NCI-H2081 treated with DMSO at 0.1 percent for 48 hours (cell line): ENCODE results near the gene KLHL3.
"Not testable (repeated sequence)": the region's sequence is repeated elsewhere in the genome, so short reads cannot be mapped to it uniquely, and the experiment has no call there.

Experiments used
- DNase-seq: peaks from one replicate; lab custom pipeline; 2025; lab: John Stamatoyannopoulos, UW

KLHL3 gene

DNA sequence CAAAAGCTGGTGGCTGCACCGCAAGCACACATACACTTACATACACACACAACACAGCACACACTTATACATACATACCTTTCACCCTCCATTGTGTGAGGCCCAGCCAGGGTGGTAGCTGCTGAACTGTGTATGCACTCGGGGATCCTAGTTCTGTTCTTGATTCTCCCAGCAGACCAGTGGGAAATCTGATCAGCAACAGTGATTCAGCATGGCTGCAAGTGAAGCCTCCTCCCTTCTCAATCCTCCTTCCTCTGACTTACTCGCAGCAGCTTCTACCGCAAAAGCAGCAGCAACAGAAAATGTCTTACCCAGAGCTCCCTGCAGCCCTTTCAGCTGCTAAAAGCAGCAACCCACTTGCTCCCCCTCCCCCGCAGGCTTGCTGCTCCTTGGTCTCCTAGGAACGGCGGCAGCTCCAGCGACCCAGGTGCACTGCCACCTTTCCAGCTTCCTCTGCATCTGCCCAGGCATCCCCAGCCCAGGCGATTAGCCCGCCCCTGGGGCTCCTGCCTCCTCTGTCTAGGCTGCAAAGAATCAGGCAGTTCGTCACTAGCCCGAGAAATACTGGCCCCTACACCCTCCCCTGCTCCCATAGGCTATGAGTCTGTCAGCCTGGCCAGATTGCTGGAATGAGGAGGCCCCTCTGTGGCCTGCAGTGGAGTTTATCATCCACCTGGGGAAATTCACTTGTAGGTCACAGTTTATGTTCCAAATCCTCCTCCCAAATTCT lies at the start of gene KLHL3:
Gene KLHL3, minus strand, starts transcription at position 535 of the 730 bp plus-strand sequence. Its CDS starts 443 bp downstream, at position 92.
- DNase-seq, result no peak

DNA sequence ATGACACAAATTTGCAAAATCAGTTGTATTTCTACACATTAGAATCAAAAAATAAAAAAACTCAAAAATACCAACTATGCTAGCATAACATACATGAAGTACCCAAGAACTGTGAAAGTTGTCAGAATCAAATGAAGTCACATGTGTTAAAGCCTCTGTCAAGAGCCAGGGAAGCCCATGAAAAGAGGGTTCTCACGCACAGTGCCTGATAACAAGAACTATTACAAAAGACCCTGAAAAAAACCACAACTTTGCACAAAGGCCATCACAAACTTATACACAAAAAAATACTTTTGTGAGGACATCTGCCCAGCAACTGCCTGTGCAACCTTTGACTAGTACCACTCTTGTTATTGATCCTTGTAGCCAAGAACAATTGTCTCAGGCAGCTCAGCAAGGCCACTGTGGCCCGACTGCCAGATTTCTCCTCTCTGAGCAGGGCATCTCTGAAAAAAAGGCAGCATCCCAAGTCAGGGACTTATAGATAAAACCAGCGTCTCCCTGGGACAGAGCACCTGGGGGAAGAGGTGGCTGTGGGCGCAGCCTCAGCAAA lies 47.2 kb upstream of the KLHL3 start:
- no peak for DNase-seq

GRCh38 chr5:137782055-137782454 lies 46.2 kb upstream of the KLHL3 start:
- no peak for DNase-seq

DNA sequence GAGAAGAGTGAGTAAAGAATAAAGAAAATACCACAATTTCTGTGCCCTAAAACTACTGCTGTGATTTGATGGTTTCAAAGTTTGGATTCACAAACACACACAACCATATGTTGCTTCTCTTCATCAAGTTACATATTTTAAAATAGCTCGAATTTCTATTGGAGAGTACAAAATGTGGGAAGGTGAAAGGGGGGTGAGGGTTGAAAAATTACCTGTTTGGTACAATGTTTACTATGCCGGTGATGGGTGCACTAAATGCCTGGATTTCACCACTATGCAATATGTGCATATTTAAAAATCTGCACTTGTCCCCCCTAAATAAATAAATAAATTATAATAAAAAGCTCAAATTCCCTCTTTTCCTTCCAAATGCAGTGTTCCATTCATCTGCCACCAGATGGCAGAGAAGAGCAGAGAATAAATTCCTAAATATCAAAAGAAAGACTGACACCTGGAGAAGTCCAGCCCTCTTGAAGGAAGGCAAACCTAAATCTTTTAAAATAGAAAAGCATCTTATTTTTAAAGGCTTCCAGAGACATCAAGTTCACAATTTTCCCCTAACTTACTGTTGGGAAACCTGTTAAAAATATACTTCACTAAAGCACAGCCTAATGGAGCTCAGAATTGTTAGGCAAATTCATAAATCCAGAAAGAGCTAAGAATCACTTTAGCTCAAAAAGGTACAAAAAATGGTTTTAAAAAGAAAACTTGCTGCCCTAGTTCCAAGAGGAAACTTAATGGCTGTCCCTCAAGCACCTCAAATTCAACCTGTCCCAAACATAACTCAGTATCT lies 43.1 kb upstream of the KLHL3 start:
- DNase-seq, result no peak

DNA sequence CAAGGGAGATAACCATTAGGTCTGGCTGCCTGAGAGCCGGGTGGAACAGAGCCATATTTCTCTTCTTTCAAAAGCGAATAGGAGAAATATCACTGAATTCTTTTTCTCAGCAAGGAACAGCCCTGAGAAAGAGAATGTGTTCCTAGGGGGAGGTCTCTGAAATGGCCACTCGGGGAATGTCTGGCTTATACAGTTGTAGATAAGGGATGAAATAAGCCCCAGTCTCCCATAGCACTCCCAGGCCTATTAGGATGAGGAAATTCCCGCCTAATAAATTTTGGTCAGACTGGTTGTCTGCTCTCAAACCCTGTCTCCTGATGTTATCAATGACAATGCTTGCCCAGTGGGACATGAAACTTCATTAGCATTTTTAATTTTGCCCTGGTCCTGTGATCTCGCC lies 32.0 kb upstream of the KLHL3 start:
- DNase-seq, result not testable (repeated sequence)

DNA sequence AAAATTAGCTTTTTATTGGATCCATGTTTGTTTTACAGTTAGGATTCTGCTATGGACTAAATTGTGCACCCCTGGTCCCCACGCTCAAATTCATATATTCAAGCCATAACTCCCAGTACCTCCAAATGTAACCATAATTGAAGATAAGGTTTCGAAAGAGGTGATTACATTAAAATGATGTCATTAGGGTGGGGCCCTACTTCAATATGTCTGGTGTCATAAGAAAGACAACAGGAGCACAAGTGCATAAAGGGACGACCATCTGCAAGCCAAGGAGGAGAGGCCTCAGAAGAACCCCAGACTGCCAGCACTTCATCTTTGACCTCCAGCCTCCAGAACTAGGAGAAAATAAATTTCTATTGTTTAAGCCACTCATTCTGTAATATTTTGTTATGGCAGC lies 25.7 kb upstream of the KLHL3 start:
- no peak for DNase-seq

- no peak for DNase-seq
These were observed 25.0 kb upstream of the KLHL3 start for GRCh38 chr5:137760719-137761516.

DNA sequence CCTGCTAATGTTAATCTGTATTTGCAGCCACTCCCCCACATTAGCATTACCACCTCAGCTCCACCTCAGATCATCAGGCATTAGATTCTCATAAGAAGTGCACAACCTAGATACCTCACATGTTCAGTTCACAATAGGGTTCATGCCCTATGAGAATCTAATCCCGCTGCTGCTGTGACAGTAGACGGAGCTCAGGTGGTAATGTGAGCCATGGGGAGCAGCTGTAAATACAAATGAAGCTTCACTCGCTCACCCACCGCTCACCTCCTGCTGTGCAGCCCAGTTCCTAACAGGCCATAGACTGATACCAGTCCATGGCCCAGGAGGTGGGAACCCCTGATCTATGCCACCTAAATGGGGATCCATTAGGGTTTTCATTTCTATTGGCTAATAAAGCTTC lies 24.4 kb upstream of the KLHL3 start:
- DNase-seq, result no peak

DNA sequence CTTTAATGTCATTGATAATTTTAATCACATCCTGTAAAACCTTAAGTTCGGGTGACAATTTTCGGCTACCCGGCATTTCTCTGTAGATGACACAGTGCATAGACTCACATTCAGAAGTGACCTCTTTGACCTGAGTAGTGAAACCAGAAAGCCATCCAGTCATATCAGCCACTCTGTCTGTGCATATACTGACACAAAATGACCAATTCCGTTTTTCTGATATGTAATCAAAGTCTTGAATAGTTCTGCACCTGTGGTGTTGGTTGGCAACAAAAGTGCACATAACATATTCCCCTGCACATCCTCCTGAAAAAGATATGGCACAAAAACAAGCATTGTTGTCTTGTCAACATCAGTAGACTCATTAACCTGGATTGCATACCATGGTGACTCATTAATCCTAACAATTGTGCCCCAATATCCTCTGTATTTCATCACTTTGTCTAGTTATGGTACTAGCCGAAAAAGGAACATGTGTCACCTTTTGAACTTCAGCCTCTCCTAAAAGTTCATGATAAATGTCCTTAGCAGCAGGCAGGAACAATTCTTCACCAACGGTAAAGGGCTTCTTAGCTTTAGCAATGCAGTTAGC lies 22.9 kb upstream of the KLHL3 start:
- no peak for DNase-seq

DNA sequence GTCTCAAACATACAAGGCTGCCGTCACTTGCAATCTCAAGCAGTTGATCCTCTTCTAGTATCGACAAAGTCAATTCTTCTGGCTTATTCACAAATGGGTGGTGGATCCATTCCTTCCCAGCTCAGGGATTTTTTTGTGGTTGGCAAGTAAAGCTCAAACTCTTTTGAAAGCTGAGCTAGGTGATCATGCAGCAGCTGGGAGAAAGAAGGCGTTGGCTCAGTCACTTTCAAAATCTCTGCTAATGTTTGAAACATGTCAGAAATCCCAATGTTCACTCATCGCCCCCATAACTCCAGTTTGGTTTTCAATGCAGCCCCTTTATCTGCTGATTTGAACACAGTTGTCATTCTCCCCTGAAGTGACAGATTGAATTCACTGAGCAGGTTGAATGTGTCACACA lies 22.2 kb upstream of the KLHL3 start:
- DNase-seq, result no peak

DNA sequence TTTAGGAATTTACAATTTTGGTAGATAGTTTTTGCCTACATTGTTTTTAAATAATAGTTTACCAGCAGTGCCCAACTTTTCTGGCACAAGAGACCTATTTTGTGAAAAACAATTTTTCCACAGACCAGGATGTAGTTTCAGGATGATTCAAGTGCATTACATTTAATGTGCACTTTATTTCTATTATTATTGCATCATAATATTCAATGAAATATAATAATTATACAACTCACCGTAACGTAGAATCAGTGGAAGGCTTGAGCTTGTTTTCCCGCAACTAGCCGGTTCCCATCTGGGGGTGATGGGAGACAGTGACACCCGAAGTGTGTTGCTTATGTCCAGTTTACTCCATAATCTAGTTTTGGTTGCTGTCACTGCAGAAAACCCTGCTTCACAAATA lies 21.7 kb upstream of the KLHL3 start:
- no peak for DNase-seq

DNA sequence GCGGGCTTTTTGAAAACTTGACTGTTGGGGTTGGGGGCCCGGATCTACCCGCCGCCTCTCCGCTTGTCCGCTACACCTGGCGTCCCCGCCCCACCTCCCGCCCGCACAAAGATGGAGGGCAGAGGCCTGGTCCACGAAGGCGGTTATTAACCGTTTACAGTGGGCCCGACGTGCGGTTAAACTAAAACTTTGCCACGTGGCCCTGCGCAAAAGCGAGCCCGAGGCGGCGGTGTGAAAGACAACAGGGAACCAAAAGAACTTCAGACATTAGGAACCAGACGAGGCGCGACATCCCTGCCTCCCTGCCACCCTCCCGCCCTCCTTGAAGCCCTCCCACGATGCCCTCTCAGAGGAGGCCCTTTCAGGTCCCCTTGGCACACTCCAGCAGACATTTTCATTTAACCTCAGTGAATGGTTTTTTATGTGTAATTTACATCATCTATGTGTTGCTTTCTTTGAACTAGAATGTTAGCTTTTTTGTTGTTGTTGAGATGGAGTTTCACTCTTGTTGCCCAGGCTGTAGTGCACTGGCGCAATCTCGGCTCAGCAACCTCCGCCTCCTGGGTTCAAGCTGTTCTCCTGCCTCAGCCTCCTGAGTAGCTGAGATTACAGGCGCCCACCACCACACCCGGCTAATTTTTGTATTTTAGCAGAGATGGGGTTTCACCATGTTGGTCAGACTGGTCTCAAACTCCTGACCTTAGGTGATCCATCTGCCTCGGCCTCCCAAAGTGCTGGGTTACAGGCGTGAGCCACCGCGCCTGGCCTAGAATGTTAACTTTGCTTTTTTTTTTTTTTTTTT lies 19.3 kb upstream of the KLHL3 start:
- DNase-seq, result no peak

- peak; percentile 73 for DNase-seq
These were observed 18.5 kb upstream of the KLHL3 start, which contains the start of gene HNRNPA0 for GRCh38 chr5:137754188-137754960. HNRNPA0 (minus strand) TSS chr5:137754363; CDS start chr5:137754066, 297 bp downstream.

DNA sequence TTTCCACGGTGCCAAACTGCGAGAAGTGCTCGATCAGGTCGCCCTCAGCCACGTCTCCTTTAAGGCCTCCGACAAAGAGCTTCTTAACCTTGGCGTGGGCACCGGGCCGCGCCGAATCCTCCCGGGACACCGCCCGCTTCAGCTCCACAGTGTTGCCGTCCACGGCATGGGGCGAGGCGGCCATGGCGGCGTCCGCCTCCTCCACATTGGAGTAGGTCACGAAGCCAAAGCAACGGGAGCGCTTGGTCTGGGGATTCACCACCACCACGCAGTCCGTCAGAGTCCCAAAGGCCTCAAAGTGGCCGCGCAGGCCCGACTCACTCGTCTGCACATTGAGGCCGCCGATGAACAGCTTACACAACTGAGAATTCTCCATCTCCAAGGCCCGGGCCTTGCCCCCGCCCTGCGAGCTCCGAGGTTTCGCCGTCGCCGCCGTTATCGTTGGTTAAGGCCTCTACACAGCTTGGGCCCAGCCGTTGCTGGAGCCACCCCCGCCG lies 17.9 kb upstream of the KLHL3 start:
- no peak for DNase-seq

- no peak for DNase-seq
These were observed 17.2 kb upstream of the KLHL3 start for GRCh38 chr5:137752905-137753690.

DNA sequence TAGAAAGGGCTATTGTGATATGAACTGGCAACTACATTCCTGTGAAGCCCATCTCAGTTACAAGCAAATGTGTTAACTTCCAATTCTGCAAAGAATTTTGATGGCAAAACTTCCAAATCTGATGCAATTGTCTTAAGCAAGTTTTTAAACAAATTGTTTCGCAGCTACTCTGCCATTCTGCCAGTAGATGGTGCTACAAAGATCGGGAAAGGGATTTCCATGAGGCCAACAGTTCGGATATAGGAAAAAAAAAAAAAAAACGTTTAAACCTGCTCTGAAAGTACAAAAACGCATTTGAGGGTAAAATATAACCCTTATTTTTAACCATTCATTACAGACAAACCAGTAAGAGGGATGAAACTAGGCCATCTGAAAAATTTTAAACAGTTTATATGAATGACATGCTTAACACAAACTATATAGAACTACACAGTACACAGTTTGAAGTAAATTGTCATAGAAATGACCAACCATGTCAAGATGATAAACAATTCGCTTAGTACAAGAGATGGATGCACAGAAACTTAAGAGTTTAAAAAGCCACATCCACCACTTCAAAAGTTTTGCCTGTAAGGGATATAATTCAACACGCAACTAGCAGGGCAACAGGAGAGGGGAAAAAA lies 16.1 kb upstream of the KLHL3 start:
- no peak for DNase-seq

GRCh38 chr5:137750436-137750835 lies 14.5 kb upstream of the KLHL3 start:
- DNase-seq, result no peak

- DNase-seq, result no peak
These were observed 12.0 kb upstream of the KLHL3 start for GRCh38 chr5:137747848-137748247.
